Activated CD4-positive, alpha-beta T cell treated with anti-CD3 and anti-CD28 coated beads, Interleukin-2, Interleukin-6, amounts not matched to agents 100 ng/mL and 50 ng/mL, durations not matched to agents 16 hours and 8 hours (primary cell): ENCODE data around the gene VEGFB.
A peak's percentile ranks its signal among the peaks of the same experiment; 100 is the strongest.
"Not testable (repeated sequence)": the region's sequence is repeated elsewhere in the genome, so short reads cannot be mapped to it uniquely, and the experiment has no call there.

Experiments used
- DNase-seq: peaks from one replicate; pipeline ENCODE4 v3.0.0-alpha.2; 2020

VEGFB gene

DNA sequence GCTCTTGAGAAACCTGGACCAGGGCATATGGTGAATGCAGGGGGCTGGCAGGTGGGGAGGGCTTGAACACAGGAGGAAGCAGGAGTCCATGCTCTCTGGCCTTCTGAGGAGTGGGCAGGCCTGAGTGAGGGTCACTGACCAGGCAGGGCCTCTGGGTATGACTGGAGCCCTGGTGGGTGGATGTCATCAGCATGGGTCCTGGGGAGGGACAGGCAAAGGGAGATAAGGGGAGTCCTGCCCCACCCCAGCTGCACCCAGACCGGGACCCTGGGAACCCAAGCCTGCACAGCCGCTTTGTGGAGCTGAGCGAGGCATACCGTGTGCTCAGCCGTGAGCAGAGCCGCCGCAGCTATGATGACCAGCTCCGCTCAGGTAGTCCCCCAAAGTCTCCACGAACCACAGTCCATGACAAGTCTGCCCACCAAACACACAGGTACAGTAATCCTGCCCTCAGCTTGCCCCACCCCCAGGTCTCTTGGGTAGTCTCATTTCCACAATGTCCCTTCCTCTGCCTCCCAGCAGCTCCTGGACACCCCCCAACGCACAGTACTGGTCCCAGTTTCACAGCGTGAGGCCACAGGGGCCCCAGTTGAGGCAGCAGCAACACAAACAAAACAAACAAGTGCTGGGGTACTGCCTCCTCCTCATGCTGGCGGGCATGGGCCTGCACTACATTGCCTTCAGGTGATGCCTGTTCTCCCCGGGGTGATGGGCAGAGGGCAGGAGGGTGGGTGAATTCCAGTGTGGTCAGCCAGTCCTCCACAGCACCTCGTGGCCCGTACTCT is 2.0 kb upstream of the VEGFB start:
- no peak for DNase-seq

DNA sequence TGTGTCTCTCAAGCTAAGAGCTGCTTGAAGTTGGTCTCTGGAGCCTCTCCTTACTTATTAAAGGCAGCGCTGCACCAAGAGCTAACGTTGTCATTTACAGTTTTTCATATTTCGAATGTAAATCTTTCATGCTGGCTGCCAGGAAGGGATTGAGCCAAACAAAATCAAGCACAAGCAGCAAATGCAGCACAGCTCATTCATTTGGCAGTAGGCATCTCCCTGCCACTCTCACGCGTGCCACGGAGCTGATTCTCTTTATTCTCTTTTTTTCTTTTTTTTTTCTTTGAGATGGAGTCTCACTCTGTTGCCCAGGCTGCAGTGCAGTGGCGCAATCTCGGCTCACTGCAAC is 1.4 kb upstream of the VEGFB start:
- DNase-seq, result no peak

DNA sequence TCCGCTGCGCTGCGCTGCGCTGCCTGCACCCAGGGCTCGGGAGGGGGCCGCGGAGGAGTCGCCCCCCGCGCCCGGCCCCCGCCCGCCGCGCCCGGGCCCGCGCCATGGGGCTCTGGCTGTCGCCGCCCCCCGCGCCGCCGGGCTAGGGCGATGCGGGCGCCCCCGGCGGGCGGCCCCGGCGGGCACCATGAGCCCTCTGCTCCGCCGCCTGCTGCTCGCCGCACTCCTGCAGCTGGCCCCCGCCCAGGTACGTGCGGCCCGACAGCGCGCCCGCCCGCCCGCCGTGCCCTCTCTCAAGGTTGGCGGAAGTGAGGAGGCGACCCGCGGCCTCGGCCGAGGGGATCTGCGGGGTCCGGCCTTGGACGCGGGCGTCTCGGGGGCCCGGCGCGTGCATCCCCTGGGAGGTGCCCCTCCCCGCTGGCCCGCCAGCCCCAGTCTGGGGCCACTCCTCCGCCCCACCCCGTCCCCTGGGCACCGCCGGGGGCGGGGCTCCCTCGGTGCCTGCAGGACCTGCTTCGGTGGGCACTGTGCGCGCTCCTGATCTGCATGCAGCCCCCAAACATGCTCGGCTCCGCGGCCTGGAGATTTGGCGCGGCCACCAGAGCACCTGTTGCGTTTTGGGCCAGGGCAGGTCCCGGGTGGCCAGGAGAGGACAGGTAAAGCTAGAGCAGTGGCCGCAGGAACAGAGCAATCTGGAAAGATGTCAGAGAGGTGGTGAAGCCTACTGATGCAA is 429 bp downstream of the VEGFB start:
- DNase-seq, result peak; percentile 59

DNA sequence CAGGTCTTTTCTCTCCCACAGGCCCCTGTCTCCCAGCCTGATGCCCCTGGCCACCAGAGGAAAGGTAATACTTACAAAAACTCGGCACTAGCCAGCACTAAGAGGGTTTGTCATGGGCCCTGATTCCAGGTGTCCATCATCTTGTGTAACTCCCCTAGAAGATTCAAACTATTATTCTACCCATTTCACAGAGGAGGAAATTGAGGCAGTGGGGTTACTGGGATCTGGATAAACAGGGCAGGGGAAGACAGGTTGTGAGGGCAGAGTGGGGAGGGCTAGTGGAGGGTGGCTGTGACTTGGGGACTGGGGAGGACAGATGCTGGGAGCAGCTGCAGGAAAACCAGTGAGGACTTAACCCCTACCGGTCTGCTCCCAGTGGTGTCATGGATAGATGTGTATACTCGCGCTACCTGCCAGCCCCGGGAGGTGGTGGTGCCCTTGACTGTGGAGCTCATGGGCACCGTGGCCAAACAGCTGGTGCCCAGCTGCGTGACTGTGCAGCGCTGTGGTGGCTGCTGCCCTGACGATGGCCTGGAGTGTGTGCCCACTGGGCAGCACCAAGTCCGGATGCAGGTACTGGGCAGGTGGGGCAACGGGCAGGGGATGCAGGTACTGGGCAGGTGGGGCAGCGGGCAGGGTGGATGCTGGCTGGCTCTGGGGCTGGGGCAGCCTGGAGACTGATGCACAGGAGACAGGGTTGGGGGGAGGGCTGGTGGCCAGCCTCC is 1.2 kb downstream of the VEGFB start:
- no peak for DNase-seq

DNA sequence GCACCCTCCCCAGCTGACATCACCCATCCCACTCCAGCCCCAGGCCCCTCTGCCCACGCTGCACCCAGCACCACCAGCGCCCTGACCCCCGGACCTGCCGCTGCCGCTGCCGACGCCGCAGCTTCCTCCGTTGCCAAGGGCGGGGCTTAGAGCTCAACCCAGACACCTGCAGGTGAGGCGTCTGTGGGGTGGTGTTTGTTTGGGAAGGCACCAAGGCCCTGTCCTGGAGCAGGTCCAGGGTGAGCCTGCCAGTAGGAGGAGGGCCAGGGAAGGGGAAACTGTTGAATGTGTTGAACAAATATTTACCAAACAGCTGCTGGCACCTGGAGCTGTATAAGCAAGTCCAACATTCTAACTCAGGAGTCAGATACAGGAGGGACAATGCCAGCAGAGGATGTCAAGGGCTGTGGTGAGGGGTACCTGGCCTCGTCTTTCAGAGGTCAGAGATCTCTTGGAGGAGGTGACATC is 3.1 kb downstream of the VEGFB start:
- DNase-seq, result no peak

DNA sequence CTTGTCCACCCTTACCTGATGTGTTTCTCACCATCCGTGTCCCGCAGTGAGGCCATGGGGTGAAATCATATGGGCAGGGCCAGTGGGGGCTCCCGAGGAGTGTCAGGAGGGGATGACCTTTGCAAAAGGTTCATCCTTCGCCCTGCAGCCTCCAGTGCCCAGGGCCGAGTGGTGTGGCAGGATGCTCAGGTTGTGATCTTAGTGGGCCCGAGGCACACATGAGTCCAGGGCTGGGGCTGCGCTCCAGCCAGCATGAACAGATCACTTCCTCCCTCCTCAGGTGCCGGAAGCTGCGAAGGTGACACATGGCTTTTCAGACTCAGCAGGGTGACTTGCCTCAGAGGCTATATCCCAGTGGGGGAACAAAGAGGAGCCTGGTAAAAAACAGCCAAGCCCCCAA is 3.7 kb downstream of the VEGFB start:
- DNase-seq, result no peak

DNA sequence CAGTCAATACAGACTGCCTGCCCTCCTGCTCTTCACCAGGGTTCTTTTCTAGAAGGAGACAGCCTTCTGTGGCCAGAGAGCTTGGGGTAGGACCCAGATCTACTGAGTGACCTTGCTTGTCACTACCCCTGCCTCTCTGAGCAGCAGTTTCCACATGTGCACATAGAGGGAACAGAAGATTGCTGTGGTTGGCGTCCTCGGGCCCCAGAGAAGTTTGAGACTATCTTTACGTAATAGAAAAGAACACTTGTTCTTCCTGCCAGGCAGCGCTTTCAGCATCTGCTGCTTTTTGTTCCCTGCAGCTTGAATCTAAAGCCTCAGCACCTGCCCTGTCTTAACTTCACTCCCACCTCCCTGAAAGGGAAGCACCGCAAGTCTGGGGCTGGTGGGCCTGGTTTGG is 4.6 kb downstream of the VEGFB start:
- no peak for DNase-seq

DNA sequence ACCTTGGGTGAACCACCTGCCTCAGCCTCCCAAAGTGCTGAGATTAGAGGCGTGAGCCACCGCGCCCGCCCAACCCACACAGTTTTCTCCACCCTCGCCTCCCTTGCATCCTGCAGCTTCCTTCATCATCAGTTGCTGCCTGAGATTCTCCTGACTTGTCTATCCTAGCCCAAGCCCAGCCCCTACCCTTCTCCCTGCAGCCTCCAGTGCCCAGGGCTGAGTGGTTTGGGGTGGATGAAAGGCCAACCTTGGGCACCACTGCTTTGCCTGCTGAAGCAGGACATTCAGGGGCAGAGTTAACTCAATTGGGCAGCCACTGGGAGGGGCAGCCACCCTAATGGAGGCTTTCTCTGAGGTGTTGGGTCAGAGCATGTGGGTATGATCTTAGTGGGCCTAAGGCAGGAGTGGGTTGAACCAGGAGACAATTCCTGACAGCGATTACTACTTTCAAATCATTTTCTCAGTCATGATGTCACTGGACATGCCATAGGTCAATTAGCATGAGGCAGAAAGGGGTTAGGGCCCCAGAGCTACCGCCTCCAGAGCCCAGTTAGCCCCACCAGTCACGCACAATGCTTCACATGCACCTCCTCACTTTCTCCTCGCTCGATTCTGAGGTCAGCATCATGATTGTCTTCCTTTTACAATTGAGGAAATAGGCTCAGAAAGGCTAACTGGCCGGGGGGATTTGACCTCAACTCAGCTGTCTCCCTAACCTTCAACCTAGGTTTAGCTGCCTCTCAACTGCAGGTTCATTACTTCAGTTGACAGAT is 5.5 kb downstream of the VEGFB start:
- peak; percentile 21 for DNase-seq

DNA sequence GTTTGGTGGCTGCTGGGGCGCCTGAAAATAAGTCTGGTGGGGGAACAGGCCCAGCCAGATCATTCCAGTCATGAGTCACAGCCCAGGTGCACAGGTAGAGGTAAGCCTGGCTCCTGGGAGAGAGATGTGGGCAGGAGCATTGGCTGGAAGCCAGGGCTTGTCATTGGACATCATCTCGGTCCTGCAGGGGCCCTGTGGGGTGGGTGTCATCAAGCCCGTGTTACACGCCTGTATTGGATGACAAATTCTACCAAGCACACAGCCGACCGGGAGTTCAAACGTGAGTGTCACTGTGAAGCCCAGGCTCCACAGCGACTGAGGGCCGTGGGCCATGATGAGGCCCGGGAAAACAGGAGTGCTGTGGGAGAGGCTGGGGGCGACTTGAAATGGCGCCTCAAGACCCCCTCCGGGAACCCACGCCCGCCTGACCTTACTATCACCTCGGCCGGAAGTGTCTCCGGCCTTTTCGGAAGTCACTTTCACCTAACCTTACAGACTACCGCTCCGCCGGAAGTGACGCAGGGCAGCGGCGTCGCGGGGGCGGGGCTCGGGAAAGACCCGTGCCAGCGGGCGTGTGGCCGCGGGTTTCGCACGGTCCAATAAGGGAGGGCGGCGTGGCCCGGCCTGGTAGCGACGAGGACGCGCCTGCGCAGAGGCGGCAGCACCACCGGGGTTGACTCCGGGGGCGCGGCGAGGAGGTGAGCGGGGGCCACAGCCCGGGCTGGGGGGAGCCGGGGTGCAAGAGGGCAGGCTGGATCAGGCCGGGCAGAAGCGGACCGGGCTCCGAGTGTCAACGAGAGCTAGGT is 6.3 kb downstream of the VEGFB start, which contains the start of gene FKBP2:
Gene FKBP2 (plus strand): TSS at position 661 of the 806 bp plus-strand sequence. CDS start 1,293 bp downstream, outside the sequence.
- DNase-seq, result peak; percentile 99

DNA sequence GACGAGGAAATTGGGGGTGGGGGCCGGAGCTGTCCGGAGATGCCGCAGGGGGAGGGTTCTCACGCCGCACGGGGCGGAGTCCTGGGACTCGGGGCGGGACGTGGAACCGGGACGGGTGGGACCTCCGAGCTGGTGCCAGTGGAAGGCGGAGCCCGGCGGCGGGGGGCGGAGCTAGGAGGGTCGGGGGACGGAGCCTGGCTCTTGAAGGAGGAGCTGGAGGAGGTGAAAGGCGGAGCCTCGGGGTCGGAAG is 6.8 kb downstream of the VEGFB start:
- peak; percentile 100 for DNase-seq

DNA sequence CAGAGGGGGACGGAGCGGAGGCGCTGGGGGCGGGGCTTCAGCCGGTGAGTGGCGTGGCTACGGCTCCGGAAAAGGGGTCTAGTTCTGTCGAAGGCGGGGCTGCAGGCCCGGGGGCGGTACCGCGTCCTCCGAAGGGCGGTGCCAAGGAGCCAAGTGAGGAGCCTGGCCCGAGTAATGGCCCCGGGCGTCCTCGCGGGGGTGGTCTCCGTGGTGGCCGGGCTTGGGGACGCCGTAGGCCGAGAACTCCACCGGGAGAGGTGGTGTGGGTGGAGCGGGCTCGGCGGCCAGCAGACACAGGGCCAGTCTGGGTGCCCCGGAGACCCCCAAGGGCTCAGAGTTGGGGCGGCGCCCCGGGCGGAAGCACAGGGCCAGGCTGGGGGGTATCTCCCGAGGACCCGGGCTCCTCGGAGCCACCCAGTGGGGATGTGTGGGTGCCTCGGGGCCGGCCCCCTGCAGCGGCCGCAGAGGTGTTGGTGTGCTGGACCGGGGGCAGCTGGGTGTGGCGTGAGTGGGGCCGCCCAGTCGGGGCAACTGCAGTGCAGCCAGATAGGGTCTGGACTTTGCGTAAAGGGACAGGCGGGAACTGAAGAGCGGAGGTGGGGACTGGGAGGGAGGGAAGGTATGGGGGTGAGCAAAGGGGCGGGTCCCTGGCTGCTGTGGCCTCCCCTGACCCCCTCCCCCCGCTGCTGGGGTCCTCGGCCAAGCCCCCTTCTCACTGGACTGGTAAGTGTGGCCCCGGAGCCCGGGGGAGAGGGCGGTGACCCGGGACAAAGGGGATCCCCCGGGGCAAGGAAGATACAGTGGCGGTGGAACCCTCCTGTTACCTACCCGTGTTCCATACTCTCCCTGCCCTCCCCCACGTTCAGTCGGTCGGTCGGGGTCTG is 7.3 kb downstream of the VEGFB start:
- peak; percentile 29 for DNase-seq

DNA sequence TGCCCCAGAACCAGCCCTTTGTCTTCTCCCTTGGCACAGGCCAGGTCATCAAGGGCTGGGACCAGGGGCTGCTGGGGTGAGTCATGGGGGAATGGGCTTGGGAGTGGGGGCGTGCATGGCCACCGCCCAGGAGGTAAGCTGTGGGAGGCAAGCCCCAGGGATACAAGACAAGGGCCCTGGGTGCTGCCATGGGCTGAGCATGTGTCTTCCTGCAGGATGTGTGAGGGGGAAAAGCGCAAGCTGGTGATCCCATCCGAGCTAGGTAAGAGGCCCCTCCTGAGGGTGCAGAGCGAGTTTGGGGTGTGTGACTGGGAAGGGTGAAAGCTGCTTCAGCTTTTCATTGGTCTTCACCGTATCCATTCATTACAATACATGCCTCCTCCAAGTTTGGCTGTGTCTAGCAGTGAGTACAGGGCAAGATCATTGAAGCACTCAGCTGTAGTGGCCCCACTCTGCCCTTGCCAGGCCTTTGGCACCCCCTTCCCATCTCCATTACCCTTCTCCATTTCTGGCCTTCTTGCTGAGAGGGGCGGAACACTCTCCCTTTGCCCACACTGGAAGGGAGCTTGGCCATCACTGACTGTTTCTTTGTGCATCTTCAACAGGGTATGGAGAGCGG is 9.0 kb downstream of the VEGFB start:
- DNase-seq, result no peak

DNA sequence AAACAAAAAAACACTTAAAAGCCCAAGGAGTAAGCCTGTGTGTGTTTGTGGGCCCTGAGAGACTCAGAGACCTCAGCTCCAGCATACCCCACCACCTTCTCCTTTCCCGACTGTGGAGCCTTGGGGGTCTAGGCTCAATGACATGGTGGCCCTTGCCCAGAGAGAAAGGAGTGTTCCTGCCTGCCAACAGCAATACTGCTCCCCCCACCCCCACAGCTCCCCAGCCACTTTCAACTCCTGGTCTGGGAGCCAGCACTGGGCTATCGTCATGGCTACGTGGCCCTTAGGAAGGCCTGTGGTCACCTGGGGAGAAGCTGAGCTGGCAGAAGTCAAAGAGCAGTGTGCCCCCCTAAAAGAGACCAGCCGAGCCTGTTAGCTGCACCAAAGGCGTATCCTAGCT is 9.7 kb downstream of the VEGFB start:
- no peak for DNase-seq

DNA sequence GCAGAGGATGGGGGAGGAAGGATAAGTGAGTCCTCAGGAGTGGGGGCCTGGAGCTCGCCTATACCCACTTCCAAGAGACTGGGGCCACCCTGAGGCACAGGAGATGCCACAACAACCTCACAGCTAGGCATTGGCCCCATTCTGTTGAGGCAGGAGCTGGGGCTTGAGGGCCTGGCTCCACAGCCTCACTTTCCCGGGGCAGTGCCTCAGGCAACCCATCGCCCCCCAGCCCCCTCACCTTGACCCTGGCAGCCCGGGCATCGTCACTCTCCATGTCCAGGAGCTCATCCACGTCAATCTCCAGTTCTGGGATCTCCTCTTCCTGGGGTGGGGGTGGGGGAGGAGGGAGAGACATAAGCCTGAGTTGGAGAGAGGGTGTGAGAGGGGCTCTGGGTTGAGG is 10.6 kb downstream of the VEGFB start:
- DNase-seq, result no peak

DNA sequence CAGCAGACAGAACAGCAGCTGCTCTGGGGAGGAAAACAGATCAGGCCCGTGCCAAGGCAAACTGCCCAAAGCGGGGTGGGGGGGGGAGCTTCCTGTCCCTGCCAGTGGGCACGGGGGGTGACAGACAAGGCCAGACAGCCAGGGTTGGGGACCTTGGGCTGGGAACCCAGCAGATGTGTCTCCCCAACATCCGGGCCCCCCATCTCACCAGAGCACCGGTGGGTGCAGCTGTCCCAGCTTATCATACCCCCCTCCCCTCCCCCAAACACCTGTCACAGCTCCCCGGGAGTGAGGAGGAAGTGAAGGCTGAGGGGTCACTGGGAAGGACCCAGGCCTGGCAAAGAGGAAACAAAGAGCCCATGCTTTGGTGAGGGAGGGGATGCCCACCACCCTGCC is 11.0 kb downstream of the VEGFB start:
- DNase-seq, result peak; percentile 39

DNA sequence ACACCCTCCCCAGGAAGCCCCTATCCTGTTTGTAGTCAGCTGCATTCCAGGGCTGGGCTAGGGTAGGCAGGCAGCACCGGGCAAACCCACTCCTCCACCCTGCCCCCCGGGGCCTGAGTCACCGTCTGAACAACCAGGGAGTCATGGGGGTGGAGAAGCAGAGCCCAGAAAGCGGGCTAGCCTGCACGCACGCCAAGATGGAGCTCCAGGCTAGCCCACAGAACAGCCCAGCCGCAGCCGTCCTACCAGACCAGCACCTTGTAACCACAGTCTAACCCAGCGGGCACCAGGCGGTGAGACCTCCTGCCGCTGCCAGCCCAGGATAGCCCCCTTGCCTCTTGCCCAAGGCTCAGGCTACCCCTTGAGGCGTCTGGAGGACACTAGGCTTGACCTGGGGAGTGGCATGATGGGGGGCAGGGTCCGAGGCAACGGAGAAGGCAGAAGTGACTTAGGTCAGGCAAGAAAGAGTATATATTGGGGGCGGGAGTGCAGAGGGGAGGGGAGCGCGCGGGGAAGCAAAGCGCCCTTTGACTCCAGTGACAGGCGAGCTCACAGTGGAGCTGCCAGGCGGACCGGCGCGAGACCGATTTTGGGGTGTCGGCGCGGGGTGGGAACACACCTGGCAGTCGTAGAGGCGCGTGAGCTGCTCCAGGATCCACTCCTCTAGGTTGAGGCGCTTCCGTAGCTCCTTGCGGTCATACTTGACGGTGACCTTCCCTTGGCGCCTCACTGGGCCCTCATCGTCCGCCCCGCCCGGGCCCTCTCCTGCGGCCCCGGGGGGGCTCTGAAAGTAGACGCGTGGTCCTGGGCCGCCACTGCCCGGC is 11.6 kb downstream of the VEGFB start:
- DNase-seq, result peak; percentile 78

DNA sequence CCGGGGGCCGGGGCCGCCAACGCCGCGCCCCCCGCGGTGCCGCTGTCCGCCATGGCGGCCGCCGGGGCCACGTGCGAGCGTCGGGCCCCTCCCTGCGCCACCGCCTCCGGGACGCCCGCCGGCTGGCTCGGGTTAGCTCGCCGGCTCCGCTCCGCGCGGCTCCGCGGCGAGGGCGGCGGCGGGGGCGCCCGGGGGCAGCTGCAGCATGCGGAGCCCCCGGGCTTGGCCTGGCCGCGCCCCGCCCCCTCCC is 12.2 kb downstream of the VEGFB start:
- DNase-seq, result not testable (repeated sequence)

DNA sequence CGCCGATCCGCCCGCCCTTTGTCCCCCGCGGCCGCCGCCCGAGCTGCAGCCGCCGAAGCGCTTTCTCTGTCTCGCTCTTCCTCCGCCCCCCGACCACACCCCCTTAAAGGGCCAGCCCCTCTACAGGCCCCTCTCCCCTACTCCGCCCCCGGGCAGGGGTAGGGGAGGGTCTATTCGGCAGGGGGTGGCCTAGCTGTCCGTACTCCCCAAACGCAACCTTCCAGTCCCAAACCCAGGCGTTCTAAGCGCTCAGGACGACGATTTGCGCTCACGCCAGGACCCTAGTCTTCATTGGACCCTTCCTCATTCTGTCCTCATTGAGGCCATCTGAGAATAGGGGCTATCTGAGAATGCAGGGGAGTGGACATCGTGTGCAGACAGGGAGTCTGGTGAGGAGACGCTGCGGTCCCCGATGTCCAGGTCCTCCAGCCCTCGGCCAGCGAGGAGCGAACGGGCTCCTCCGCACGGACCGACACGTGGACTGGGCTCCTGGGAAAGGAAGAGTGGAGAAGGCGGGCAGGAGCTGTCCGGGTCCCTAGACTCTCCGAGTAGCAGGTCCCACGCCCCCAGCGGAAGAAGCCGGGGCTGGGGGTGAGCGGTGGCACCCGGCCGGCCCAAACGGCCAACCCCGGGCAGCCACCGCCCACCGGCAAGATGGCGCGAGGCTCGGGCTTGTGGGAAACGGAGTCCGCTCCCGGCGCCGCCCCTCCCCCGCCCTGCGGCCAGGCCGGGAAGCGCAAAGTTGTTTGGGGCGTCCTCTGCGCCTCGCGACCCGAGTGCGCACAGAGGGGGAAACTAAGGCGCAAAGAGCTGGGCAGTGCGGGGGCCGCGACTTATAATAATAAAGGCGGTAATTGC is 12.7 kb downstream of the VEGFB start, which contains the start of gene PPP1R14B:
Gene PPP1R14B (minus strand): TSS at position 73 of the 858 bp plus-strand sequence. CDS start 270 bp downstream, outside the sequence.
- DNase-seq, result peak; percentile 91
